ENCODE results near the gene HNRNPM. TPM values are rescaled to one million over a fixed set of nuclear protein-coding genes. Genes with fewer than 3 reads are reported as not detected.

The HNRNPM gene
- total and polyA plus RNA-seq, 7 donors, result 53.2 to 146 (median 91.8) TPM

GRCh38 chr19:8526345-8527091 lies 81.7 kb downstream of the HNRNPM start:
- intact Hi-C loops (cut with DNase I), result no loop called here
- no peaks in the 10 kb centered on the region for H3K4me1 ChIP-seq
- no peak for TF ChIP-seq CTCF (IDR thresholded peaks at IDR 0.05)
- H3K27me3 ChIP-seq (ENCODE audit: insufficient read depth in 3 of 3, low read length in 2 of 3), result peaks cover 0 to 4% (median 0%) of the 10 kb centered on the region in 3 donors
- ATAC-seq (peak; percentile 70 to 82 (median 70)), DNase-seq (peak; percentile 88 to 91)
- peak overlapping the region; percentile 76 for H3K27ac ChIP-seq
- peak overlapping the region; percentile 75 for H3K4me3 ChIP-seq
- peaks cover 5% of the 10 kb centered on the region for H3K9me3 ChIP-seq
- H3K36me3 ChIP-seq (ENCODE audit: insufficient read depth in 1 of 2, low read depth in 1 of 2), result no peaks in the 10 kb centered on the region
- WGBS, 3 donors, result 6 to 7% (median 6%) methylated on average over 48 to 57 of the region's 57 CpGs

- WGBS, 3 donors, result 54 to 69% (median 63%) methylated on average over 4 of the region's 4 CpGs
- intact Hi-C loops (cut with DNase I), result no loop called here
- no peak for ATAC-seq
Measured at GRCh38 chr19:8528500-8528899, 83.7 kb downstream of the HNRNPM start.

GRCh38 chr19:8529369-8530006 lies 84.7 kb downstream of the HNRNPM start:
- no peaks in the 10 kb centered on the region for H3K4me1 ChIP-seq
- no peak overlapping the region for H3K27ac ChIP-seq
- intact Hi-C loops (cut with DNase I), result no loop called here
- TF ChIP-seq CTCF (IDR thresholded peaks at IDR 0.05), result no peak
- ATAC-seq, result no peak
- DNase-seq, result no peak
- no peak overlapping the region for H3K4me3 ChIP-seq
- no peaks in the 10 kb centered on the region for H3K36me3 ChIP-seq (ENCODE audit: insufficient read depth in 1 of 2, low read depth in 1 of 2)
- 92 to 94% (median 92%) methylated on average over 4 of the region's 4 CpGs for WGBS, 3 donors
- peaks cover 0 to 4% (median 0%) of the 10 kb centered on the region in 3 donors for H3K27me3 ChIP-seq (ENCODE audit: insufficient read depth in 3 of 3, low read length in 2 of 3)
- H3K9me3 ChIP-seq, result peaks cover 5% of the 10 kb centered on the region

More at GRCh38 chr19:8528500-8528899, 83.7 kb downstream of the HNRNPM start:
- Histone ChIP-seq H3K36me3 (ENCODE audit: insufficient read depth in 1 of 2, low read depth in 1 of 2) (no peaks in the 10 kb centered on the region), H3K4me1 (no peaks in the 10 kb centered on the region), H3K27ac (no peak overlapping the region), H3K4me3 (no peak overlapping the region), H3K9me3 (peaks cover 5% of the 10 kb centered on the region), H3K27me3 (ENCODE audit: insufficient read depth in 3 of 3, low read length in 2 of 3) (peaks cover 0 to 4% (median 0%) of the 10 kb centered on the region in 3 donors)
- TF ChIP-seq CTCF (IDR thresholded peaks at IDR 0.05), result no peak
- no peak for DNase-seq

- peaks cover 0 to 4% (median 0%) of the 10 kb centered on the region in 3 donors for H3K27me3 ChIP-seq (ENCODE audit: insufficient read depth in 3 of 3, low read length in 2 of 3)
- H3K27ac ChIP-seq, result no peak overlapping the region
- intact Hi-C loops (cut with DNase I), result no loop called here
- DNase-seq (no peak), ATAC-seq (no peak)
- no peaks in the 10 kb centered on the region for H3K4me1 ChIP-seq
- H3K36me3 ChIP-seq (ENCODE audit: insufficient read depth in 1 of 2, low read depth in 1 of 2), result no peaks in the 10 kb centered on the region
- no peak overlapping the region for H3K4me3 ChIP-seq
- WGBS, 3 donors, result 89 to 92% (median 90%) methylated on average over 30 to 35 of the region's 35 CpGs
- TF ChIP-seq CTCF (IDR thresholded peaks at IDR 0.05), result no peak
- peaks cover 5% of the 10 kb centered on the region for H3K9me3 ChIP-seq
Measured at GRCh38 chr19:8530061-8530679, 85.4 kb downstream of the HNRNPM start.

All from psoas muscle (tissue), 8 donors.